ENCODE results near the gene RNPC3.
"Not testable (repeated sequence)": the region's sequence is repeated elsewhere in the genome, so short reads cannot be mapped to it uniquely, and the experiment has no call there.

Gene RNPC3

GRCh38 chr1:103525607-103526507 is at the start of gene RNPC3:
RNPC3 (plus strand) TSS chr1:103525699; CDS start chr1:103526071, 372 bp downstream.
- peak; percentile 78 to 83 for DNase-seq

GRCh38 chr1:103477101-103477500 is 48.4 kb upstream of the RNPC3 start:
- no peak for DNase-seq

GRCh38 chr1:103489935-103490334 is 35.6 kb upstream of the RNPC3 start:
- no peak for DNase-seq

- no peak for DNase-seq
Observed at GRCh38 chr1:103492003-103492625, 33.4 kb upstream of the RNPC3 start.

- DNase-seq, result no peak
Observed at GRCh38 chr1:103496014-103496635, 29.4 kb upstream of the RNPC3 start.

- DNase-seq, result no peak
Observed at GRCh38 chr1:103497404-103497803, 28.1 kb upstream of the RNPC3 start.

- DNase-seq, result no peak
Observed at GRCh38 chr1:103509250-103509649, 16.2 kb upstream of the RNPC3 start.

GRCh38 chr1:103513711-103514110 is 11.8 kb upstream of the RNPC3 start:
- no peak for DNase-seq

- DNase-seq, result peak; percentile 25 to 47
Observed at GRCh38 chr1:103514920-103515503, 10.5 kb upstream of the RNPC3 start.

GRCh38 chr1:103516283-103516682 is 9.2 kb upstream of the RNPC3 start:
- no peak for DNase-seq

- no peak for DNase-seq
Observed at GRCh38 chr1:103516693-103517092, 8.8 kb upstream of the RNPC3 start.

GRCh38 chr1:103517380-103518047 is 8.0 kb upstream of the RNPC3 start:
- DNase-seq, result no peak

- no peak for DNase-seq
Observed at GRCh38 chr1:103520822-103521221, 4.7 kb upstream of the RNPC3 start.

- no peak for DNase-seq
Observed at GRCh38 chr1:103523346-103523745, 2.2 kb upstream of the RNPC3 start.

GRCh38 chr1:103525114-103525606 is 339 bp upstream of the RNPC3 start:
- DNase-seq, result peak in 1 of 2 experiments; percentile 42

GRCh38 chr1:103527331-103527730 is 1.8 kb downstream of the RNPC3 start:
- DNase-seq, result no peak

- no peak for DNase-seq
Observed at GRCh38 chr1:103529746-103530145, 4.2 kb downstream of the RNPC3 start.

GRCh38 chr1:103538226-103538625 is 12.7 kb downstream of the RNPC3 start:
- no peak for DNase-seq

GRCh38 chr1:103541431-103541830 is 15.9 kb downstream of the RNPC3 start:
- no peak for DNase-seq

- no peak for DNase-seq
Observed at GRCh38 chr1:103546496-103546895, 21.0 kb downstream of the RNPC3 start.

- no peak for DNase-seq
Observed at GRCh38 chr1:103547840-103548239, 22.3 kb downstream of the RNPC3 start.

GRCh38 chr1:103560427-103560826 is 34.9 kb downstream of the RNPC3 start:
- no peak for DNase-seq

GRCh38 chr1:103561124-103561523 is 35.6 kb downstream of the RNPC3 start:
- not testable (repeated sequence) for DNase-seq

Data from NCI-H2081 (cell line).